ENCODE data around the gene KIF1C. TPM values are rescaled to one million over a fixed set of nuclear protein-coding genes. Genes with fewer than 3 reads are reported as not detected.

The KIF1C gene
- total RNA-seq, 4 donors from 2014 or later, result 87.6 to 140 (median 100) TPM

- WGBS, 2 donors, result 83 to 86% methylated on average over 18 of the region's 18 CpGs
- TF ChIP-seq CTCF (IDR thresholded peaks at IDR 0.05) (no peak), POLR2A (IDR thresholded peaks at IDR 0.05) (no peak)
- no peak for DNase-seq (ENCODE audit: low spot score in 2 of 2)
- H3K4me3 ChIP-seq (ENCODE audit: low read depth, poor library complexity, severe bottlenecking), result no peak overlapping the region
- intact Hi-C loops (cut with DNase I; ENCODE audit: low total_unique reads), result no loop called here
These were observed 38.3 kb upstream of the KIF1C start for GRCh38 chr17:4959261-4959965.

GRCh38 chr17:4960279-4960922, 37.3 kb upstream of the KIF1C start:
- no peak overlapping the region for H3K4me3 ChIP-seq (ENCODE audit: low read depth, poor library complexity, severe bottlenecking)
- no peak for DNase-seq (ENCODE audit: low spot score in 2 of 2)
- intact Hi-C loops (cut with DNase I; ENCODE audit: low total_unique reads), result no loop called here
- 90% methylated on average over 9 of the region's 9 CpGs for WGBS, 2 donors
- no peak for TF ChIP-seq CTCF (IDR thresholded peaks at IDR 0.05)
- no peak for TF ChIP-seq POLR2A (IDR thresholded peaks at IDR 0.05)

GRCh38 chr17:4965311-4965986, 32.3 kb upstream of the KIF1C start:
- no peak overlapping the region for H3K4me3 ChIP-seq (ENCODE audit: low read depth, poor library complexity, severe bottlenecking)
- 97% methylated on average over 15 of the region's 15 CpGs for WGBS, 2 donors
- no peak for DNase-seq (ENCODE audit: low spot score in 2 of 2)
- TF ChIP-seq POLR2A (IDR thresholded peaks at IDR 0.05) (no peak), CTCF (IDR thresholded peaks at IDR 0.05) (no peak)
- intact Hi-C loops (cut with DNase I; ENCODE audit: low total_unique reads), result no loop called here

- peak; percentile 99 for DNase-seq (ENCODE audit: low spot score in 2 of 2)
- H3K4me3 ChIP-seq (ENCODE audit: low read depth, poor library complexity, severe bottlenecking), result peak overlapping the region; percentile 52
- intact Hi-C loops (cut with DNase I; ENCODE audit: low total_unique reads), result no loop called here
- no peak for TF ChIP-seq CTCF (IDR thresholded peaks at IDR 0.05)
- no peak for TF ChIP-seq POLR2A (IDR thresholded peaks at IDR 0.05)
- WGBS, 2 donors, result 0% methylated on average over 30 to 33 of the region's 42 CpGs
These were observed 30.8 kb upstream of the KIF1C start for GRCh38 chr17:4966844-4967538.

GRCh38 chr17:4967539-4968485, 29.9 kb upstream of the KIF1C start, which contains the start of gene SPAG7:
SPAG7 (minus strand) TSS chr17:4967817; CDS start chr17:4967804, 13 bp downstream.
- no peak for TF ChIP-seq CTCF (IDR thresholded peaks at IDR 0.05)
- peak in 1 of 2 donors; percentile 20 for TF ChIP-seq POLR2A (IDR thresholded peaks at IDR 0.05)
- intact Hi-C loops (cut with DNase I; ENCODE audit: low total_unique reads), result no loop called here
- peak; percentile 94 to 99 for DNase-seq (ENCODE audit: low spot score in 2 of 2)
- 0% methylated on average over 60 to 65 of the region's 66 CpGs for WGBS, 2 donors
- peak within 1 kb of the TSS; percentile 52 for H3K4me3 ChIP-seq (ENCODE audit: low read depth, poor library complexity, severe bottlenecking)
